ENCODE data around the gene AFF1.

GRCh38 chr4:87075876-87076275, 141.1 kb downstream of the AFF1 start:
- no peak for TF ChIP-seq EZH2 (IDR thresholded peaks at IDR 0.05; ENCODE audit: low read depth)
- no peak for TF ChIP-seq CTCF (conservative IDR thresholded peaks at IDR 0.05)
